Activated CD8-positive, alpha-beta T cell treated with anti-CD3 and anti-CD28 coated beads for 36 hours (primary cell): Measurements from ENCODE around the gene MBP. TPM values are rescaled to one million over a fixed set of nuclear protein-coding genes. Genes with fewer than 3 reads are reported as not detected.

ENCODE experiments used
- ATAC-seq: fragments of 200-7000 bp; cut with Tn5 transposase; one replicate; pipeline ENCODE4 v1.10.0; 2021; ENCODE audit warnings: mild to moderate bottlenecking, moderate library complexity
- CTCF ChIA-PET: fragments of 350-600 bp; sonication (Branson Sonifier 250); formaldehyde crosslinking; loops from one replicate; lab custom pipeline; 2021; ENCODE audit warnings: antibody characterized with exemption; lab: Charles Lee
- POLR2A ChIA-PET: fragments of 350-600 bp; sonication (Branson Sonifier 250); formaldehyde crosslinking; loops from one replicate; lab custom pipeline; 2021; ENCODE audit warnings: antibody characterized with exemption; lab: Charles Lee
- DNase-seq: peaks from one replicate; pipeline ENCODE4 v3.0.0-alpha.2; 2020
- H3K27ac Mint-ChIP-seq: one replicate; pipeline ENCODE4 v1.8.0; 2021; ENCODE audit warnings: mild to moderate bottlenecking, mixed read lengths
- H3K27me3 Mint-ChIP-seq: one replicate; pipeline ENCODE4 v1.8.0; 2021; ENCODE audit warnings: mixed read lengths
- H3K36me3 Mint-ChIP-seq: one replicate; pipeline ENCODE4 v1.8.0; 2021; ENCODE audit warnings: low read depth, mixed read lengths
- H3K4me1 Mint-ChIP-seq: one replicate; pipeline ENCODE4 v1.8.0; 2021; ENCODE audit warnings: low read depth, mixed read lengths
- H3K4me3 Mint-ChIP-seq: one replicate; pipeline ENCODE4 v1.8.0; 2021; ENCODE audit warnings: mild to moderate bottlenecking, moderate library complexity, mixed read lengths
- H3K9me3 Mint-ChIP-seq: one replicate; pipeline ENCODE4 v1.8.0; 2021; ENCODE audit warnings: mixed read lengths
- intact Hi-C: fragments of 100-400 bp; cut with micrococcal nuclease; formaldehyde crosslinking; loops from one replicate; pipeline ENCODE4 v1.10.0; 2022
- total RNA-seq, 2 experiments: library from RNA; stranded (reverse); gene quantifications; one replicate each; pipeline ENCODE4 v1.2.3, GENCODE V29; 2021
- TF ChIP-seq, protein P1 (sequence below): fragments of 200-600 bp; IDR thresholded peaks from one replicate; pipeline ENCODE4 v1.8.0; 2022; ENCODE audit warnings: antibody characterized with exemption, mild to moderate bottlenecking

MBP gene
- total RNA-seq, 2 experiments from 2014 or later = 39.9 to 41.5 TPM

- Mint-ChIP-seq H3K27me3 (no peaks in the 10 kb centered on the region), H3K4me1 (peaks cover 22% of the 10 kb centered on the region), H3K9me3 (no peaks in the 10 kb centered on the region), H3K36me3 (no peaks in the 10 kb centered on the region), H3K4me3 (peak overlapping the region; percentile 52), H3K27ac (peak overlapping the region; percentile 38)
- TF ChIP-seq, protein P1, sequence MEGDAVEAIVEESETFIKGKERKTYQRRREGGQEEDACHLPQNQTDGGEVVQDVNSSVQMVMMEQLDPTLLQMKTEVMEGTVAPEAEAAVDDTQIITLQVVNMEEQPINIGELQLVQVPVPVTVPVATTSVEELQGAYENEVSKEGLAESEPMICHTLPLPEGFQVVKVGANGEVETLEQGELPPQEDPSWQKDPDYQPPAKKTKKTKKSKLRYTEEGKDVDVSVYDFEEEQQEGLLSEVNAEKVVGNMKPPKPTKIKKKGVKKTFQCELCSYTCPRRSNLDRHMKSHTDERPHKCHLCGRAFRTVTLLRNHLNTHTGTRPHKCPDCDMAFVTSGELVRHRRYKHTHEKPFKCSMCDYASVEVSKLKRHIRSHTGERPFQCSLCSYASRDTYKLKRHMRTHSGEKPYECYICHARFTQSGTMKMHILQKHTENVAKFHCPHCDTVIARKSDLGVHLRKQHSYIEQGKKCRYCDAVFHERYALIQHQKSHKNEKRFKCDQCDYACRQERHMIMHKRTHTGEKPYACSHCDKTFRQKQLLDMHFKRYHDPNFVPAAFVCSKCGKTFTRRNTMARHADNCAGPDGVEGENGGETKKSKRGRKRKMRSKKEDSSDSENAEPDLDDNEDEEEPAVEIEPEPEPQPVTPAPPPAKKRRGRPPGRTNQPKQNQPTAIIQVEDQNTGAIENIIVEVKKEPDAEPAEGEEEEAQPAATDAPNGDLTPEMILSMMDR = no peak
- intact Hi-C loops = loop anchor here (5.0 kb wide), 1 partner anchor 48 kb away; no protein-coding TSS in a partner anchor
- POLR2A ChIA-PET = interaction anchor here (1.1 kb wide), 1 partner anchor 14 kb away, joined by 3 read pairs; no protein-coding TSS in a partner anchor
- CTCF ChIA-PET = interaction anchor here (0.6 to 2.6 kb wide), 8 partner anchors 8 to 353 kb away, joined by 3 to 21 read pairs (median 4); no protein-coding TSS in a partner anchor
- peak; percentile 18 for DNase-seq
- ATAC-seq = peak; percentile 61
Observed at GRCh38 chr18:77004555-77005380, 127.8 kb downstream of the MBP start.

- no peak overlapping the region for H3K4me3 Mint-ChIP-seq
- intact Hi-C loops = loop anchor here (5.0 kb wide), 1 partner anchor 49 kb away; no protein-coding TSS in a partner anchor
- H3K36me3 Mint-ChIP-seq = no peaks in the 10 kb centered on the region
- DNase-seq = no peak
- H3K27me3 Mint-ChIP-seq = no peaks in the 10 kb centered on the region
- no peaks in the 10 kb centered on the region for H3K9me3 Mint-ChIP-seq
- peaks cover 22% of the 10 kb centered on the region for H3K4me1 Mint-ChIP-seq
- ChIA-PET POLR2A (no interaction called here), CTCF (interaction anchor here (0.8 to 2.6 kb wide), 6 partner anchors 10 to 208 kb away, joined by 3 to 21 read pairs (median 4); no protein-coding TSS in a partner anchor)
- no peak overlapping the region for H3K27ac Mint-ChIP-seq
- ATAC-seq = no peak
- TF ChIP-seq, protein P1 = no peak
Observed at GRCh38 chr18:77003316-77003715, 129.3 kb downstream of the MBP start.

DNA sequence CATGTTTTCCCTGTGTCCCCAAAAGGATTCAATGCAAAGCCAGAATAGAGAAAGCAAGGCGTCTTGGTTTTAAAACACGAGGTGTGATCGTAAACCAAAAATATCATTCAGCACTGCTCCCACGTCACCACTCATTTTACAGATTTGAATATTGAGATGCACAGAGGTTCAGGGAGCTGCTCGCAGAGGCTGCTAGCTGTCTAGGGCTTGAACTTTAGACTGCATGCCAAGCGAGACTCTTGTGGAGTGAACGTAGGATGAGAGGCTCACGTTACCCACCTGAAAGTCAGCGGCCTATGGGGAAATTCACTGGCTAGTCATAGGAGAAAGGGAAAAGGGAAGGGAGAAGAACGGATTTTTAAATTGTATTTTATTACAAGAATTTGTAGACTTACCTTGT, 130.1 kb downstream of the MBP start:
- intact Hi-C loops = loop anchor here (5.0 kb wide), 1 partner anchor 50 kb away; no protein-coding TSS in a partner anchor
- H3K27ac Mint-ChIP-seq = no peak overlapping the region
- peaks cover 22% of the 10 kb centered on the region for H3K4me1 Mint-ChIP-seq
- no peaks in the 10 kb centered on the region for H3K9me3 Mint-ChIP-seq
- TF ChIP-seq, protein P1 = no peak
- DNase-seq (no peak), ATAC-seq (no peak)
- no peak overlapping the region for H3K4me3 Mint-ChIP-seq
- CTCF ChIA-PET = interaction anchor here (0.8 to 1.7 kb wide), 3 partner anchors 11 to 59 kb away, joined by 3 to 10 read pairs (median 3); no protein-coding TSS in a partner anchor
- no peaks in the 10 kb centered on the region for H3K27me3 Mint-ChIP-seq
- POLR2A ChIA-PET = no interaction called here
- H3K36me3 Mint-ChIP-seq = no peaks in the 10 kb centered on the region

GRCh38 chr18:77001979-77002378, 130.6 kb downstream of the MBP start:
- Mint-ChIP-seq H3K36me3 (no peaks in the 10 kb centered on the region), H3K27ac (no peak overlapping the region), H3K4me1 (peaks cover 22% of the 10 kb centered on the region), H3K9me3 (no peaks in the 10 kb centered on the region), H3K4me3 (no peak overlapping the region), H3K27me3 (no peaks in the 10 kb centered on the region)
- intact Hi-C loops = loop anchor here (2.0 to 5.0 kb wide), 2 partner anchors 50 to 211 kb away; no protein-coding TSS in a partner anchor
- ATAC-seq = no peak
- CTCF ChIA-PET = interaction anchor here (2.7 to 3.8 kb wide), 3 partner anchors 10 to 209 kb away, joined by 51 to 65 read pairs (median 53); no protein-coding TSS in a partner anchor
- TF ChIP-seq, protein P1 = no peak
- DNase-seq = no peak
- POLR2A ChIA-PET = no interaction called here
